Activated CD4-positive, alpha-beta T cell treated with anti-CD3 and anti-CD28 coated beads for 36 hours (primary cell): ENCODE measurements around the gene RAMAC. TPM values are rescaled to one million over a fixed set of nuclear protein-coding genes. Genes with fewer than 3 reads are reported as not detected.

Experiments
- ATAC-seq: fragments of 200-7000 bp; cut with Tn5 transposase; one replicate; pipeline ENCODE4 v1.10.0; 2021; ENCODE audit warnings: mild to moderate bottlenecking, moderate library complexity
- CTCF ChIA-PET: fragments of 350-600 bp; sonication (Branson Sonifier 250); formaldehyde crosslinking; loops from one replicate; lab custom pipeline; 2021; ENCODE audit warnings: antibody characterized with exemption; lab: Charles Lee
- POLR2A ChIA-PET: fragments of 350-600 bp; sonication (Branson Sonifier 250); formaldehyde crosslinking; loops from one replicate; lab custom pipeline; 2021; ENCODE audit warnings: antibody characterized with exemption, inconsistent platforms; lab: Charles Lee
- DNase-seq: peaks from one replicate; pipeline ENCODE4 v3.0.0-alpha.2; 2020
- H3K27ac Mint-ChIP-seq: one replicate; pipeline ENCODE4 v1.8.0; 2021; ENCODE audit warnings: mixed read lengths
- H3K27me3 Mint-ChIP-seq: one replicate; pipeline ENCODE4 v1.8.0; 2021; ENCODE audit warnings: mixed read lengths
- H3K36me3 Mint-ChIP-seq: one replicate; pipeline ENCODE4 v1.8.0; 2021; ENCODE audit warnings: low read depth, mixed read lengths
- H3K4me1 Mint-ChIP-seq: one replicate; pipeline ENCODE4 v1.8.0; 2021; ENCODE audit warnings: mixed read lengths
- H3K4me3 Mint-ChIP-seq: one replicate; pipeline ENCODE4 v1.8.0; 2021; ENCODE audit warnings: mild to moderate bottlenecking, moderate library complexity, mixed read lengths
- H3K9me3 Mint-ChIP-seq: one replicate; pipeline ENCODE4 v1.8.0; 2021; ENCODE audit warnings: low read depth, mixed read lengths
- intact Hi-C, 2 experiments: fragments of 100-400 bp; cut with DNase I in 1 of 2; cut with micrococcal nuclease in 1 of 2; formaldehyde crosslinking; loops; one replicate each; pipeline versions ENCODE4 v1.14.2 to v1.15.1; 2022 to 2024; cut with DNase I, micrococcal nuclease
- total RNA-seq, 2 experiments: library from RNA; stranded (reverse); gene quantifications; one replicate each; pipeline ENCODE4 v1.2.3, GENCODE V29; 2021

RAMAC gene
- total RNA-seq, 2 experiments from 2014 or later = 17.3 to 19.5 TPM

DNA sequence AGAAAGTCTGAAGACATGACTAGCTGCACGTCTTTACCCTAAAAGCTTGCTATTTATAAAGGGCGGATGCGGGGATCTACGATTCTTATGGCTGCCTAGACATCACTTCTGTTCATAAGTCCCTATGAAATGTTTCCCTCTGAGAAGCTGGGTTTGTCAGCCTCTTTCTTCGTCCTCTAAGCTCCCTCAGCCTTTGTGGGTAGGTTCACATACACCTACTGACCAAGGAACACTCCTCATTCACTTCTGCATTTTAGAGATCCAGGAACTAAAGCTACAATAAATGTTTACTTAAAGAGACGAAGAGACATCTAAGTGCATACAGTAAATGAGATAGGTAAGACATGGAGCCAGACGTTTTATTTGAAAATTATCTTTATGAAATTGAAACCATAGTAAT lies 16.7 kb upstream of the RAMAC start:
- H3K4me3 Mint-ChIP-seq = no peak overlapping the region
- ChIA-PET CTCF (interaction anchor here (0.7 to 1.2 kb wide), 3 partner anchors 11 to 41 kb away, joined by 3 to 4 read pairs (median 3); partner anchors contain the start of gene RAMAC), POLR2A (no interaction called here)
- H3K9me3 Mint-ChIP-seq = no peaks in the 10 kb centered on the region
- H3K36me3 Mint-ChIP-seq = no peaks in the 10 kb centered on the region
- no peak overlapping the region for H3K27ac Mint-ChIP-seq
- DNase-seq = no peak
- H3K27me3 Mint-ChIP-seq = no peaks in the 10 kb centered on the region
- no peak for ATAC-seq
- intact Hi-C loops = no loop called here
- peaks cover 9% of the 10 kb centered on the region for H3K4me1 Mint-ChIP-seq

GRCh38 chr15:82970078-82970686 lies 15.8 kb upstream of the RAMAC start:
- no peak for ATAC-seq

DNA sequence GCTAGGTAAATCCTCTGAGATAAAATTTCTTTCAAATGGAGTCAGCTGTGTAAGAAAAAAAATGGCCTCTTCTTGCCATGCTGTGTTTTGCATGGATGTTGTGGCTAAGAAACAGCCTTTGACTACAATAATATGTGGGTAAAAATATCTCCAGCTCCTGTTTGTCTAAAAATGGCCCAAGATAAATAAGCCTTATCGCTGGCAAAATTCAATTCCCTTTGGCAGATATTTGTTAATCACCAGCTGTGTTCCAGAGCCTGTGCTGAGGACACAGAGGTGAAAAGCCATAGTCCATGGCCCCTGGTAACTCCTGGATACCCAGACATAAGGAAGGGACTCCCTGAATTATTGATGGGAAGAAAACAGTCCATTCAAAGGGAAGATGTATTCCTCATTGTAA lies 15.3 kb upstream of the RAMAC start:
- DNase-seq = no peak
- no peaks in the 10 kb centered on the region for H3K36me3 Mint-ChIP-seq

More at GRCh38 chr15:82970078-82970686, 15.8 kb upstream of the RAMAC start:
- CTCF ChIA-PET = interaction anchor here (1.2 kb wide), 2 partner anchors 12 to 16 kb away, joined by 3 to 4 read pairs; partner anchors contain the start of gene RAMAC
- H3K4me1 Mint-ChIP-seq = peaks cover 9% of the 10 kb centered on the region
- no peaks in the 10 kb centered on the region for H3K36me3 Mint-ChIP-seq
- H3K27ac Mint-ChIP-seq = no peak overlapping the region
- POLR2A ChIA-PET = no interaction called here
- H3K27me3 Mint-ChIP-seq = no peaks in the 10 kb centered on the region
- no peak overlapping the region for H3K4me3 Mint-ChIP-seq
- no peaks in the 10 kb centered on the region for H3K9me3 Mint-ChIP-seq
- DNase-seq = no peak
- intact Hi-C loops = no loop called here

DNA sequence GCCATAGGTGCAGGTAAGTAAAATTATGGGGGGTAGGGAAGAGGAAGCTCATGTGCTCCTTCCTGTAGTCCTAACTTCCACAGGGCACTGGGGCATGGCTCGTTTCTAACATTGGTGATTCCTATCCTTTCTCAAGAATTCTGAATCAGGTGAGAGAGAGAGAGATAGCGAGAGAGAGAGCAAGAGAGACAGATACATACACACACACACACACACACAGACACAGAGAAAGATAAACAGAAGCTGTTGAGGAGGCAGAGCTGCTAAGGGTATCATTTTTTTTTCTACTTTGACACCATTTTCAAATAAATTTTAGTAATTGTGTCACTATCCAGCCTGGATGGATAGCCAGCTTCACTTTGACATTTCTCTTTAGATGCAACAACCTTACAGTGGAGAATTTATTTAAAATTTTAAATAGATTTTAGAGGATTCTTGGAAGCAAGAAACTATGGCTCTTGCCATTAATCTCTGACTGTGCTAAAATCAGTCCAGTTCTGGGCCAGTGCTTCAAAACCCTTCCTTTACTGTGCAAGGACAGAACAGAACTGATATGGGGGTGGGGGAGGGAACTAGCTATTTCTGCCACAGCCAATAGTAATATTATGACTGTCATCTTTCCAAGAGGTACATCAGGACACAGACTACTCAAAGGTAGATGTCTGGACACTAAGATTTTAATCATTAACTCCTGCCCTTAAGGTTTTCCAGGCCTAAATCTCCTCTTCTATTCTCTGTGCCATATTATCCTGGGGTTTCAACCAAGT lies 14.6 kb upstream of the RAMAC start:
- DNase-seq = no peak
- intact Hi-C loops = no loop called here
- ChIA-PET POLR2A (no interaction called here), CTCF (interaction anchor here (0.9 to 1.4 kb wide), 2 partner anchors 17 to 39 kb away, joined by 4 read pairs; no protein-coding TSS in a partner anchor)
- Mint-ChIP-seq H3K9me3 (no peaks in the 10 kb centered on the region), H3K4me3 (no peak overlapping the region), H3K4me1 (peaks cover 4% of the 10 kb centered on the region), H3K27ac (no peak overlapping the region), H3K27me3 (no peaks in the 10 kb centered on the region), H3K36me3 (no peaks in the 10 kb centered on the region)
- ATAC-seq = no peak

More for the DNA sequence above, 15.3 kb upstream of the RAMAC start:
- intact Hi-C loops = no loop called here
- ChIA-PET CTCF (interaction anchor here (0.9 to 1.4 kb wide), 2 partner anchors 18 to 40 kb away, joined by 4 read pairs; no protein-coding TSS in a partner anchor), POLR2A (no interaction called here)
- no peak for ATAC-seq
- Mint-ChIP-seq H3K27ac (no peak overlapping the region), H3K9me3 (no peaks in the 10 kb centered on the region), H3K4me1 (peaks cover 9% of the 10 kb centered on the region), H3K27me3 (no peaks in the 10 kb centered on the region), H3K4me3 (no peak overlapping the region)

- ChIA-PET CTCF (interaction anchor here (0.6 kb wide), 2 partner anchors 9 to 101 kb away, joined by 3 read pairs; no protein-coding TSS in a partner anchor), POLR2A (no interaction called here)
- H3K4me3 Mint-ChIP-seq = no peak overlapping the region
- peaks cover 3% of the 10 kb centered on the region for H3K36me3 Mint-ChIP-seq
- H3K27me3 Mint-ChIP-seq = no peaks in the 10 kb centered on the region
- H3K27ac Mint-ChIP-seq = no peak overlapping the region
- no peaks in the 10 kb centered on the region for H3K9me3 Mint-ChIP-seq
- ATAC-seq (no peak), DNase-seq (no peak)
- H3K4me1 Mint-ChIP-seq = no peaks in the 10 kb centered on the region
- intact Hi-C loops = no loop called here
Measured at GRCh38 chr15:82972990-82973389, 13.0 kb upstream of the RAMAC start.

GRCh38 chr15:82977076-82977475 lies 8.9 kb upstream of the RAMAC start:
- intact Hi-C loops = no loop called here
- Mint-ChIP-seq H3K27me3 (no peaks in the 10 kb centered on the region), H3K4me1 (peaks cover 5% of the 10 kb centered on the region), H3K36me3 (peaks cover 3% of the 10 kb centered on the region), H3K27ac (no peak overlapping the region), H3K4me3 (no peak overlapping the region), H3K9me3 (no peaks in the 10 kb centered on the region)
- ATAC-seq = no peak
- ChIA-PET CTCF (no interaction called here), POLR2A (no interaction called here)
- no peak for DNase-seq

DNA sequence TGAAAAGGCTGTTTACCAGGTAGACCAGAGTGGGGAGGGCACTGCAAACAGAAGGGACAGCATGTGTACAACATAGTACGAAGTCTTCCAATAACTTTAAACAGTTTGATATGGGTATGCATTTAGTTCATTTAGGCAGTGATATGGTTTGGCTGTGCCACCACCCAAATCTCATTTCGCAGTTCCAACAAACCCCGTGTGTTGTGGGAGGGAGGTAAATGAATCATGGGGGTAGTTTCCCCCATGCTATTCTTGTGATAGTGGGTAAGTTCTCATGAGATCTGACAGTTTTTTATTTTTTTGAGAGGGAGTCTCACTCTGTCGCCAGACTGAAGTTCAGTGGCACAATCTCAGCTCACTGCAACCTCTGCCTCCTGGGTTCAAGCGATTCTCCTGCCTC lies 7.6 kb upstream of the RAMAC start:
- CTCF ChIA-PET = interaction anchor here (1.1 kb wide), 1 partner anchor 448 kb away, joined by 3 read pairs; no protein-coding TSS in a partner anchor
- POLR2A ChIA-PET = no interaction called here
- intact Hi-C loops = no loop called here
- no peaks in the 10 kb centered on the region for H3K9me3 Mint-ChIP-seq
- H3K27me3 Mint-ChIP-seq = no peaks in the 10 kb centered on the region
- no peak overlapping the region for H3K27ac Mint-ChIP-seq
- peak; percentile 26 for ATAC-seq
- DNase-seq = no peak
- no peak overlapping the region for H3K4me3 Mint-ChIP-seq
- H3K4me1 Mint-ChIP-seq = peaks cover 5% of the 10 kb centered on the region
- H3K36me3 Mint-ChIP-seq = peaks cover 3% of the 10 kb centered on the region

GRCh38 chr15:82979726-82980125 lies 6.3 kb upstream of the RAMAC start:
- DNase-seq (no peak), ATAC-seq (no peak)
- Mint-ChIP-seq H3K27ac (no peak overlapping the region), H3K4me1 (peaks cover 6% of the 10 kb centered on the region), H3K36me3 (peaks cover 4% of the 10 kb centered on the region), H3K9me3 (no peaks in the 10 kb centered on the region), H3K27me3 (no peaks in the 10 kb centered on the region), H3K4me3 (no peak overlapping the region)
- ChIA-PET CTCF (interaction anchor here (0.8 kb wide), 1 partner anchor 24 kb away, joined by 3 read pairs; no protein-coding TSS in a partner anchor), POLR2A (no interaction called here)
- intact Hi-C loops = no loop called here

GRCh38 chr15:82980981-82981380 lies 5.0 kb upstream of the RAMAC start:
- peaks cover 14% of the 10 kb centered on the region for H3K4me1 Mint-ChIP-seq
- no peaks in the 10 kb centered on the region for H3K27me3 Mint-ChIP-seq
- H3K9me3 Mint-ChIP-seq = no peaks in the 10 kb centered on the region
- CTCF ChIA-PET = no interaction called here
- POLR2A ChIA-PET = no interaction called here
- no peak overlapping the region for H3K4me3 Mint-ChIP-seq
- H3K36me3 Mint-ChIP-seq = peaks cover 7% of the 10 kb centered on the region
- DNase-seq (no peak), ATAC-seq (no peak)
- H3K27ac Mint-ChIP-seq = no peak overlapping the region
- intact Hi-C loops = no loop called here

GRCh38 chr15:82986442-82986780 lies 401 bp downstream of the RAMAC start:
- Mint-ChIP-seq H3K27ac (peak overlapping the region; percentile 98), H3K9me3 (no peaks in the 10 kb centered on the region), H3K4me3 (peak overlapping the region; percentile 98), H3K27me3 (no peaks in the 10 kb centered on the region), H3K4me1 (peaks cover 21% of the 10 kb centered on the region), H3K36me3 (peaks cover 36% of the 10 kb centered on the region)
- intact Hi-C loops = loop anchor here (1.0 to 5.0 kb wide), 11 partner anchors 25 to 446 kb away; partner anchors contain the start of genes RPS17 (in 2 of the 2), AP3B2 (in 1 of the 2), BTBD1 (in 1 of the 2) and C15orf40 (in 1 of the 2)
- ATAC-seq (peak; percentile 55), DNase-seq (peak; percentile 46)
- ChIA-PET CTCF (interaction anchor here (0.6 to 3.7 kb wide), 9 partner anchors 10 to 456 kb away, joined by 3 to 18 read pairs (median 4); partner anchors contain the start of gene C15orf40), POLR2A (interaction anchor here (0.6 kb wide), 1 partner anchor 210 kb away, joined by 6 read pairs; no protein-coding TSS in a partner anchor)

DNA sequence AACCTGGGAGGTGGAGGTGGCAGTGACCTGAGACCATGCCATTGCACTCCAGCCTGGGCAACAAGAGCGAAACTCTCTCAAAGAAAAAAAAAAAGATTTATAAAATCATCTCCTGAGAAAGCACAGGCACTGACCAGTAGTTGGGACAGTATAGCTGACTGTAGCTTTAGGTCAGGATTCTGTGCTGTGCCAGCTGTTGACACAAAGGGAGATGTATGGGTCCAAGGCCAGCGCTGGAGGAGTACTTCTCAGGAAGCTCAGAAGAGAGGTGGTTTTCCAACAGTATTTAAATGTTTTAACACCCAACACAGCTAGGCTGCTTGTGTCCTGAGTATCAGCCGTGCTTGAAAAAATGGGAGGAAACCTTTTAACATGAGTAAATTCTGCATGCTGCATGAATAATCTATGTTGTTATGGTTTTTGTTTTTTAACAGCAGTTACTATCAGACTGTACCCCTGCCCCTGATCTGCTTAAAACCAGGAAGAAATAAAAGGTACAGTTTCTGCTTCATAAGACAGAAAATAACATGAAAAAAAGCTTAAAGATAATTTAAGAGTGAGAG lies 6.5 kb downstream of the RAMAC start:
- Mint-ChIP-seq H3K27me3 (no peaks in the 10 kb centered on the region), H3K4me3 (no peak overlapping the region), H3K9me3 (no peaks in the 10 kb centered on the region), H3K27ac (no peak overlapping the region), H3K4me1 (peaks cover 2% of the 10 kb centered on the region), H3K36me3 (peaks cover 25% of the 10 kb centered on the region)
- intact Hi-C loops = no loop called here
- no peak for ATAC-seq
- DNase-seq = no peak
- POLR2A ChIA-PET = no interaction called here
- CTCF ChIA-PET = interaction anchor here (1.2 to 1.4 kb wide), 2 partner anchors 18 to 66 kb away, joined by 3 to 6 read pairs; no protein-coding TSS in a partner anchor
